HG03521 (cell line): ENCODE results near the gene FGB.

Experiments used
- ATAC-seq: cut with Tn5 transposase; IDR thresholded peaks from one replicate; pipeline ENCODE4 v1.9.1; 2021; ENCODE audit warnings: mild to moderate bottlenecking, moderate library complexity; ENCODE audit not compliant: unreplicated experiment

FGB gene

GRCh38 chr4:154562697-154563254 is at the start of gene FGB:
TSS of gene FGB (plus strand) at chr4:154563011. CDS start at chr4:154563019, 8 bp downstream.
- no peak for ATAC-seq

DNA sequence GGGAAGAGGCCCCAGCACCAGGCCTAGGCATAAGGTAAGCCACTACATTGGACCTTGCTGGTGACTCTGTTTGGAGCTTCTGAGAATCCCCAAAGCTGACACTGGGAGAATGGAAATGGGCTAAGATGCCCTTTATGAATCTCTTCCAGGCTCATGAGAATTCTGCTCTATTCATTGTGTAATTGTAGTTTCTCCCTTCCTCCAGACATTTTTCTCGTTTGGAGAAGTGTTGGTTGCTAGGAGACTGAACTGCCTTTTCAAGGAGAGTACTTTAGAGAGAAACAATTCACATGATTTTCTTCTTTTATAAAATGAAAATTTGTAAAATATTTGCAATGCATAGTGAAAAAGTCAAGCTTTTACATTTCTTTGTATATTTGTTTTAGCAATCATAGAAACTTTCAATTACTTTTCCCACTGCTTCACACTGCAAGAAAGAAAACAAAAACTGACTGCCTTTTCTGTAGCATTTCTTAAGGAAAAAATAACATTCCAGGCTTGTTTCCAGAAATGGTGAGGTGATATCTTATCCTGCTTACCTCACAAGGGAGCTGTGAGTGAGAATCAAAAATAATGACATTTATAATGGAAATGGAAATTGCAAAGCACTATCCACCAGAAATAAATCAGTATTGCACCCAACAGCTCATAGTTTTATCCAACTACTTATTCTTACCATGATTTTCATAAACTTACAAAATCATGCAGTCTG is 46.3 kb upstream of the FGB start:
- ATAC-seq, result no peak

GRCh38 chr4:154517591-154517990 is 45.2 kb upstream of the FGB start:
- ATAC-seq, result no peak

- ATAC-seq, result no peak
These were observed 43.6 kb upstream of the FGB start for GRCh38 chr4:154519214-154519613.

DNA sequence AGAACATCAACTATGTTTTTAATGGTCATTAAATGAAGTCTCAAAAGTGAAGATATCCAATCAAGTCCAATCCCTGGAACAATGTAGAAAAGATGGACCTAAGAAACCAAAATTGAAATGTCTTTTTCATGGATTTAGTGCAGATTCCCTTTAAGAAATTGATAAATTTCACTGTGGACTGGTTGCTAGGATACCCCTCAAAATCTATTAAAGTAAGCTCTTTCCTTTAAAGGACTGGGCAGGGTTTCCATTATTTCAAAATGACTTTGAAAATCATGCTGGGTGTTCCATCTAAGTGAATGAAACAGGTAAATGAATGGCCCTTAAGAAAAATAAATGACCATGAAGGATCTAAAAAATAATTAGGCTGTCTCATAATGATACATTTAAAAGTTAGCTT is 41.2 kb upstream of the FGB start:
- ATAC-seq, result no peak

GRCh38 chr4:154526151-154526550 is 36.7 kb upstream of the FGB start:
- no peak for ATAC-seq

- ATAC-seq, result no peak
These were observed 35.5 kb upstream of the FGB start for GRCh38 chr4:154527308-154527707.

DNA sequence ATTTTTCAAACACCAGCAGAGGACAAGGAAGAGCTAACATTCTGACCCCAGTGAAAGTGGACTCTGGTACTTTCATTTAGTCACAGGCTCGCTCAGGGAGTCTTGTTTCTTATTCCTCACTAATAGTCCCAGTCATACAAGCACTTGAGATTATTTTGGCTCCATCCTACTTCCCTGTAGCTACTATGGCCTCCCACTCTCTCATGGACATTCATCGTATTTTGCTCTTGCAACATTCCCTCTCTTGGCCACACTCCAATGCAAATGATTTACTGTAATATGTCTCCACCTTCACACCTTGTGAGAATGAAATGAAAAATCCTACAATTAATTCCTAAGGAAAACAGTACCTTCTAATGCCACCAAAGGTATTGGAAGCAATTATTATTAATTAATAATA is 33.9 kb upstream of the FGB start:
- no peak for ATAC-seq

GRCh38 chr4:154529728-154530519 is 32.9 kb upstream of the FGB start:
- ATAC-seq, result no peak

- no peak for ATAC-seq
These were observed 28.5 kb upstream of the FGB start for GRCh38 chr4:154534296-154534695.

- ATAC-seq, result no peak
These were observed 20.4 kb upstream of the FGB start for GRCh38 chr4:154542271-154542879.

DNA sequence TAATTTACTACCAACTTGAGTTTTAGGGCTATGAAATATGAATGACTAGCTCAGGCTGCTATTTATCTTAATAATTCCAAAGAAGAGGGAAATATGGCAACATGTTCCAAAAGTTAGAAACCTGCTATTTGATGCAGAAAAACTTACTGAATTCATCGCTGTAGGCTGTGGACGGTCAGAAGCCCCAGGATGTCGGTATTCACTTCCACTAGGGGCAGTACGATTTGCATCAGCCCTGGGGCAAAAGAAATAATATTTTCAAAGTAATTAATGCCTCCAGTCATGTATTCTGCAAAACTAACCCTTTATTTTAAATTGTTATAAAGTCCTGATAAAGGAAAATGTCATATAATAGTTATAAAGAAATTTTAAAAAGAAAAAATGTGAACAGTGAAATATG is 17.1 kb upstream of the FGB start:
- ATAC-seq, result no peak

- ATAC-seq, result peak; percentile 99
These were observed 12.7 kb upstream of the FGB start, which contains the start of gene PLRG1 for GRCh38 chr4:154549894-154550790. TSS of gene PLRG1 (minus strand) at chr4:154550400. CDS start at chr4:154550308, 92 bp downstream.

DNA sequence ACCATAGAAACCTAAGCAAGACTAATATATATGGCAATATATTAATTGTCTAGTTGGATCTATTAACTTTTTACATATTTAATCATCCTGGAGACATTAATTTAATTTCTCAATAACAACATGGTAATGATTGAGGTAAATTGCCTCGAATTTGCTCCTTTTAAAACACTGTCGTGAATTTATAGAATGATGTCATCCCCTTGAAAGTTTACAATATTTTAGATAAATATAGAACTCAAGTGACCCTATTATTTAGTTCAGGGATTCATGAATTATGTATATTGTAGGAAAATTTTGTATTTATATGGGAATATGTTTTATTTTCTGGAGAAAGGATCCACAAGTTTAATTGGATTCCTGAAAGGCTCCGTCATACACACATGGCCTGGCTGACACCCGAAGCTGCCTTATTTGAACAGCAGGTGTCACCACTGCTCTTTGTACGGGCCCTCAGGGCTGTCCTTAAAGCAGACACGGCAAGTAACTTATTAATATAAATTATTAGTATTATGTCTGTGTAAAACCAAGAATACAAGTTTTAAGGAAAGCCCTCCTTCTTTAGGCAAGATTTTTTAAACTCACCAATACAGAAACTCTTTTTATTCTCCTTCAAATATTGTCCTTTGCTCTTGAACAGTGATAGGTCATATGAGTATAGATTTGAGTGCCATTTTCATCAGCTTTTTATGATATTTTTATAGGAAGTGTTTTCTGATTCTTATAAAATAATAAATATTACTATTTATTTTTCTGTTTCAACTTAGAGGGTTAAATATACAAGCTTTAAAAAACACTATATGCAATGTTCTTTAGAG is 10.7 kb upstream of the FGB start:
- ATAC-seq, result peak; percentile 42

DNA sequence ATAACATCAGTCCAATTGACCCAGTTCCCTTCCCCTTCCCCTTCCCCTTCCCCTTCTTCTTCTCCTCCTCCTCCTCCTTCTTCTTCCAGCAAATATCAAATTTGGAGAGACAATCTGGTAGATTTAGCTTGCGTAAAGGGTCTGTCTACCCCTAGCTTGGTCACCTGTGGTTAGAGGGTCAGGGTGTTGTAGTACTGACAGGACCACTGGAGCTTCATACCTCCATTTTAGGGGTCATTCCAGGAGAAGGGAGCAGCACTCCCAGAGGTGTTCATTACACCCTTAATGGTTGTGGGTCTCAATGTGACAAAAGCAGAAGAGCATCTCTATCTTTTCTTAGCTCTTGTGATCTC is 3.7 kb upstream of the FGB start:
- ATAC-seq, result no peak

DNA sequence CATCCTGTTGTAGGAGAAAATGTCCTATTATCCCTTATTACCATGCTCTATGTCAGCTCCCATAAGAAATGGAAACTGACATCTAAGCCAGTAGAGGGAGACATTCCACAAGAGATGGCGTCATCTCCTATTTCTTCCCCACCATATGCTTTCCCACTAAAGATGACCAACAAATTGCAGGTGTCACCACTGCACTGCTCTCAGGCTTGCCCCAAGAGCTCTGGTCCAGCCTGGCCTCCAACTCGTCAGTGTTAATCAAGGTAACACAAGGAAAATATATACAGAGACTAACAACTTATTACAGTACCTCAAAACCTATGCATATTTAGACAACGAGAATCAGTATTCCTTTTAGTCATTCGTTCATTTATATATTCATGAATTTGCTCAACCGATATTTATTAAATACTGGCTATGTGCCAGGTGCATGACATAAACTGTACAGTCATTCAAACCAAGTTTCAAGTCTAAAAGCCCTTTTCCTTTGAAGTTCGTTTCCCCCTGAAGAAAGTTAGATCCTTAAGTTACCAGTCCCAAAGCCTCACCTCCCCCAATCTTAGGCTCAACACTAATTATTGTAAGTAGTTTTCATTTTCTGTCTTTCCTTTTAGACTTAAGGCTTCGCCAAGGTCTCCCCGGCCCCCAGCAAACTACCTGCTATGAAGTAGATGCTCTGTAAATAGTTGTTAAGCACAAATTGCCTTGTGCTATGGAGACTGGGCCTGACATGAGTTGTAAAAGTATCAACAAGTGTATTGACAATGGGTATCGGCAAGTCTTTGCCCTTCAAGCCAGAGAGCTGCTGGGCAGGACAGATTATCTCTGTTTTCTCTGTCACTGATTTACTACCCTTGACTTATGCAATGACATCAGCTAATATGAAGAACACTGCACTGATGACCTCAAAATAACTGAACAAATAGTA is 3.1 kb upstream of the FGB start:
- ATAC-seq, result peak; percentile 61

- no peak for ATAC-seq
These were observed 2.4 kb upstream of the FGB start for GRCh38 chr4:154560419-154560801.

GRCh38 chr4:154560824-154561231 is 2.0 kb upstream of the FGB start:
- no peak for ATAC-seq

DNA sequence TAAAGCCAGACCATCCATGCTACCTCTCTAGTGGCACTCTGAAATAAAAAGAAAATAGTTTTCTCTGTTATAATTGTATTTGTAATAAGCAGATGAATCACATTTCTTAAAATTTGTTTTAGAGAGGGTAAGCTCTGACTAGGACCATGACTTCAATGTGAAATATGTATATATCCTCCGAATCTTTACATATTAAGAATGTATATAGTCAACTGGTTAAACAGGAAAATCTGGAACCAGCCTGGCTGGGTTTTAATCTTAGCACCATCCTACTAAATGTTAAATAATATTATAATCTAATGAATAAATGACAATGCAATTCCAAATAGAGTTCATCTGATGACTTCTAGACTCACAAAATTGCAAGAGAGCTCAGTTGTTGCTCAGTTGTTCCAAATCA is 1.5 kb downstream of the FGB start:
- no peak for ATAC-seq
